ENCODE measurements around the gene SPOCK3. TPM values are rescaled to one million over a fixed set of nuclear protein-coding genes. Genes with fewer than 3 reads are reported as not detected.

The SPOCK3 gene
- polyA plus RNA-seq, 3 donors = 0.31 to 1.9 (median 1.2) TPM

GRCh38 chr4:167111092-167111491 lies 123.2 kb downstream of the SPOCK3 start:
- Histone ChIP-seq H2AFZ (ENCODE audit: insufficient read depth, low read depth, low read length, poor library complexity, severe bottlenecking) (no peak overlapping the region), H3K27ac (ENCODE audit: low read depth in 1 of 2, low read length in 2 of 2) (no peak overlapping the region), H3K27me3 (ENCODE audit: control insufficient read depth in 2 of 2, insufficient read depth in 2 of 2, low read length in 2 of 2) (no peaks in the 10 kb centered on the region), H3K4me1 (ENCODE audit: control insufficient read depth in 1 of 2, insufficient read depth in 2 of 2, low read length in 2 of 2) (no peaks in the 10 kb centered on the region), H3K9me3 (replicated peaks in 1 of 2; ENCODE audit: control insufficient read depth in 1 of 2, insufficient read depth in 1 of 2, low read length in 2 of 2) (no peaks in the 10 kb centered on the region), H4K20me1 (ENCODE audit: insufficient read depth, low read length) (no peaks in the 10 kb centered on the region), H3K4me2 (replicated peaks; ENCODE audit: extremely low read depth, low read length, poor library complexity, severe bottlenecking) (no peak overlapping the region), H3K9ac (ENCODE audit: insufficient read depth, low read length, poor library complexity, severe bottlenecking) (no peak overlapping the region), H3K36me3 (replicated peaks in 1 of 2; ENCODE audit: control insufficient read depth in 1 of 2, insufficient read depth in 2 of 2, low read length in 2 of 2) (no peaks in the 10 kb centered on the region), H3K79me2 (ENCODE audit: insufficient read depth, low read length) (no peaks in the 10 kb centered on the region), H3K4me3 (replicated peaks in 1 of 3; ENCODE audit: low read depth in 2 of 3, low read length in 3 of 3) (no peak overlapping the region)
- Mint-ChIP-seq H3K9me3 (peaks cover 0 to 5% (median 0%) of the 10 kb centered on the region in 7 donors), H3K4me3 (no peak overlapping the region), H3K27ac (no peak overlapping the region), H3K27me3 (ENCODE audit: low read depth in 3 of 3) (no peaks in the 10 kb centered on the region), H3K4me1 (no peaks in the 10 kb centered on the region), H3K36me3 (no peaks in the 10 kb centered on the region)
- 100% methylated on average over 2 of the region's 2 CpGs for WGBS (ENCODE audit: insufficient coverage)
- DNase-seq = no peak
- TF ChIP-seq CTCF (IDR thresholded peaks at IDR 0.05) = no peak
- intact Hi-C loops (cut with micrococcal nuclease) = no loop called here

- Histone ChIP-seq H3K27me3 (ENCODE audit: control insufficient read depth in 2 of 2, insufficient read depth in 2 of 2, low read length in 2 of 2) (no peaks in the 10 kb centered on the region), H3K4me2 (replicated peaks; ENCODE audit: extremely low read depth, low read length, poor library complexity, severe bottlenecking) (no peak overlapping the region), H4K20me1 (ENCODE audit: insufficient read depth, low read length) (no peaks in the 10 kb centered on the region), H3K9ac (ENCODE audit: insufficient read depth, low read length, poor library complexity, severe bottlenecking) (no peak overlapping the region), H3K27ac (ENCODE audit: low read depth in 1 of 2, low read length in 2 of 2) (no peak overlapping the region), H3K4me3 (replicated peaks in 1 of 3; ENCODE audit: low read depth in 2 of 3, low read length in 3 of 3) (no peak overlapping the region), H3K9me3 (replicated peaks in 1 of 2; ENCODE audit: control insufficient read depth in 1 of 2, insufficient read depth in 1 of 2, low read length in 2 of 2) (no peaks in the 10 kb centered on the region), H2AFZ (ENCODE audit: insufficient read depth, low read depth, low read length, poor library complexity, severe bottlenecking) (no peak overlapping the region), H3K36me3 (replicated peaks in 1 of 2; ENCODE audit: control insufficient read depth in 1 of 2, insufficient read depth in 2 of 2, low read length in 2 of 2) (no peaks in the 10 kb centered on the region), H3K79me2 (ENCODE audit: insufficient read depth, low read length) (no peaks in the 10 kb centered on the region), H3K4me1 (ENCODE audit: control insufficient read depth in 1 of 2, insufficient read depth in 2 of 2, low read length in 2 of 2) (no peaks in the 10 kb centered on the region)
- H3K27ac Mint-ChIP-seq = no peak overlapping the region
- no peak for DNase-seq
- no peak for TF ChIP-seq CTCF (IDR thresholded peaks at IDR 0.05)
- no peaks in the 10 kb centered on the region for H3K4me1 Mint-ChIP-seq
- intact Hi-C loops (cut with micrococcal nuclease) = no loop called here
- H3K4me3 Mint-ChIP-seq = no peak overlapping the region
- no peaks in the 10 kb centered on the region for H3K36me3 Mint-ChIP-seq
- 100% methylated on average over 1 of the region's 3 CpGs for WGBS (ENCODE audit: insufficient coverage)
- no peaks in the 10 kb centered on the region for H3K27me3 Mint-ChIP-seq (ENCODE audit: low read depth in 3 of 3)
- peaks cover 0 to 5% (median 1%) of the 10 kb centered on the region in 7 donors for H3K9me3 Mint-ChIP-seq
Measured at GRCh38 chr4:167109859-167110258, 124.4 kb downstream of the SPOCK3 start.

All from CD14-positive monocyte (primary cell).